Upper lobe of left lung (tissue), 4 donors: Measurements from ENCODE around the gene ZNF446.
"Not testable (repeated sequence)": the region's sequence is repeated elsewhere in the genome, so short reads cannot be mapped to it uniquely, and the experiment has no call there.

Source experiments
- EP300 ChIP-seq, 4 donors: sonication (generic); formaldehyde crosslinking; IDR thresholded peaks; one replicate each; pipeline ENCODE4 v1.5.1; 2017; ENCODE audit warnings: antibody characterized with exemption in 4 of 4, control low read depth in 2 of 4
- TF ChIP-seq, protein P1 (sequence below), 6 experiments: fragments of 450-650 bp in 4 of 6; fragments of 200-600 bp in 2 of 6; sonication (generic) in 2 of 6; IDR thresholded peaks; one replicate each; pipeline ENCODE4 v1.5.1; 2016 to 2019; ENCODE audit warnings: antibody characterized with exemption in 6 of 6

- TF ChIP-seq EP300 (IDR thresholded peaks at IDR 0.05), result not testable (repeated sequence)
- TF ChIP-seq, protein P1, sequence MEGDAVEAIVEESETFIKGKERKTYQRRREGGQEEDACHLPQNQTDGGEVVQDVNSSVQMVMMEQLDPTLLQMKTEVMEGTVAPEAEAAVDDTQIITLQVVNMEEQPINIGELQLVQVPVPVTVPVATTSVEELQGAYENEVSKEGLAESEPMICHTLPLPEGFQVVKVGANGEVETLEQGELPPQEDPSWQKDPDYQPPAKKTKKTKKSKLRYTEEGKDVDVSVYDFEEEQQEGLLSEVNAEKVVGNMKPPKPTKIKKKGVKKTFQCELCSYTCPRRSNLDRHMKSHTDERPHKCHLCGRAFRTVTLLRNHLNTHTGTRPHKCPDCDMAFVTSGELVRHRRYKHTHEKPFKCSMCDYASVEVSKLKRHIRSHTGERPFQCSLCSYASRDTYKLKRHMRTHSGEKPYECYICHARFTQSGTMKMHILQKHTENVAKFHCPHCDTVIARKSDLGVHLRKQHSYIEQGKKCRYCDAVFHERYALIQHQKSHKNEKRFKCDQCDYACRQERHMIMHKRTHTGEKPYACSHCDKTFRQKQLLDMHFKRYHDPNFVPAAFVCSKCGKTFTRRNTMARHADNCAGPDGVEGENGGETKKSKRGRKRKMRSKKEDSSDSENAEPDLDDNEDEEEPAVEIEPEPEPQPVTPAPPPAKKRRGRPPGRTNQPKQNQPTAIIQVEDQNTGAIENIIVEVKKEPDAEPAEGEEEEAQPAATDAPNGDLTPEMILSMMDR (IDR thresholded peaks at IDR 0.05), result not testable (repeated sequence)
These were observed 31.6 kb downstream of the ZNF446 start for GRCh38 chr19:58507602-58508223.
